22Rv1 (cell line): ENCODE data around the gene CCL24.

Source experiments
- ZFX ChIP-seq: fragments of 450-650 bp; IDR thresholded peaks from 2 replicates; pipeline ENCODE4 v1.6.1; 2017; ENCODE audit warnings: antibody characterized with exemption, borderline replicate concordance
- TF ChIP-seq, protein P1 (sequence below): fragments of 450-650 bp; IDR thresholded peaks from 2 replicates; pipeline ENCODE4 v1.5.1; 2017; ENCODE audit warnings: mild to moderate bottlenecking

DNA sequence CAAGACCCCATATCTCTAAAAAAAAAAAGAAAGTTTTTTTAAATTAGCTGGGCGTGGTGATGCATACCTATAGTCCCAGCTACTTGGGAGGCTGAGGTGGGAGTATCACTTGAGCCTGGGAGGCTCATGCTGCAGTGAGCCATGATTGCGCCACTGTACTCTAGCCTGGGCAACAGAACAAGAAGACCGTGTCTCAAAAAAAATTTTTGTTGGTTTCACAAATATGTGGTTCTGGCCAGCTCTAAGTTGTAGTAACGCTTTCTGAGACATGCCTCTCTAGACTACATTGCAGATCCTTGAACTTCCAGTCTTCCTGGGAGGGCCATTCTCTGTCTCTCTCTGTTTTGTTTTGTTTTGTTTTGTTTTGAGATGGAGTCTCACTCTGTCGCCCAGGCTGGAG lies 40.6 kb upstream of the CCL24 start:
- TF ChIP-seq, protein P1, sequence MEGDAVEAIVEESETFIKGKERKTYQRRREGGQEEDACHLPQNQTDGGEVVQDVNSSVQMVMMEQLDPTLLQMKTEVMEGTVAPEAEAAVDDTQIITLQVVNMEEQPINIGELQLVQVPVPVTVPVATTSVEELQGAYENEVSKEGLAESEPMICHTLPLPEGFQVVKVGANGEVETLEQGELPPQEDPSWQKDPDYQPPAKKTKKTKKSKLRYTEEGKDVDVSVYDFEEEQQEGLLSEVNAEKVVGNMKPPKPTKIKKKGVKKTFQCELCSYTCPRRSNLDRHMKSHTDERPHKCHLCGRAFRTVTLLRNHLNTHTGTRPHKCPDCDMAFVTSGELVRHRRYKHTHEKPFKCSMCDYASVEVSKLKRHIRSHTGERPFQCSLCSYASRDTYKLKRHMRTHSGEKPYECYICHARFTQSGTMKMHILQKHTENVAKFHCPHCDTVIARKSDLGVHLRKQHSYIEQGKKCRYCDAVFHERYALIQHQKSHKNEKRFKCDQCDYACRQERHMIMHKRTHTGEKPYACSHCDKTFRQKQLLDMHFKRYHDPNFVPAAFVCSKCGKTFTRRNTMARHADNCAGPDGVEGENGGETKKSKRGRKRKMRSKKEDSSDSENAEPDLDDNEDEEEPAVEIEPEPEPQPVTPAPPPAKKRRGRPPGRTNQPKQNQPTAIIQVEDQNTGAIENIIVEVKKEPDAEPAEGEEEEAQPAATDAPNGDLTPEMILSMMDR = no peak
- TF ChIP-seq ZFX = no peak
